Measurements from ENCODE around the gene EFCAB11. TPM values are rescaled to one million over a fixed set of nuclear protein-coding genes. Genes with fewer than 3 reads are reported as not detected.

EFCAB11 gene
- total RNA-seq, result 1 to 10 TPM; 1.1 to 1.9 TPM
- 0.58 to 1.1 reads per million in 2 donors for total RNA-seq

- no peaks in the 10 kb centered on the region for H3K27me3 Mint-ChIP-seq
Observed at GRCh38 chr14:89954070-89955021, at the start of gene EFCAB11. Gene EFCAB11 (minus strand): TSS chr14:89954730. CDS start chr14:89954660, 70 bp downstream.

GRCh38 chr14:90003526-90004307, 49.2 kb upstream of the EFCAB11 start:
- no peak for ATAC-seq
- Mint-ChIP-seq H3K27me3 (no peaks in the 10 kb centered on the region), H3K27ac (peak overlapping the region; percentile 21), H3K4me1 (peaks cover 3% of the 10 kb centered on the region), H3K36me3 (ENCODE audit: low read depth) (peaks cover 9% of the 10 kb centered on the region), H3K4me3 (no peak overlapping the region)
- DNase-seq, result no peak
- no peaks in the 10 kb centered on the region for H3K9me3 ChIP-seq (ENCODE audit: control insufficient read depth, low read length, poor library complexity, severe bottlenecking)

More at GRCh38 chr14:89954070-89955021, at the start of gene EFCAB11:
- Mint-ChIP-seq H3K36me3 (ENCODE audit: low read depth) (peaks cover 2% of the 10 kb centered on the region), H3K4me3 (peak within 1 kb of the TSS; percentile 97), H3K4me1 (peaks cover 23% of the 10 kb centered on the region), H3K27ac (peak within 1 kb of the TSS; percentile 94)
- ATAC-seq, result peak; percentile 84
- DNase-seq, result peak; percentile 84 to 93 (median 90)
- H3K9me3 ChIP-seq (ENCODE audit: control insufficient read depth, low read length, poor library complexity, severe bottlenecking), result no peaks in the 10 kb centered on the region

GRCh38 chr14:90000935-90001334, 46.4 kb upstream of the EFCAB11 start:
- no peaks in the 10 kb centered on the region for H3K9me3 ChIP-seq (ENCODE audit: control insufficient read depth, low read length, poor library complexity, severe bottlenecking)
- Mint-ChIP-seq H3K27me3 (no peaks in the 10 kb centered on the region), H3K36me3 (ENCODE audit: low read depth) (peaks cover 13% of the 10 kb centered on the region), H3K4me3 (no peak overlapping the region), H3K4me1 (peaks cover 5% of the 10 kb centered on the region), H3K27ac (no peak overlapping the region)
- ATAC-seq (no peak), DNase-seq (no peak)

- DNase-seq (no peak), ATAC-seq (no peak)
- Mint-ChIP-seq H3K27me3 (no peaks in the 10 kb centered on the region), H3K36me3 (ENCODE audit: low read depth) (peaks cover 21% of the 10 kb centered on the region), H3K27ac (no peak overlapping the region), H3K4me1 (peaks cover 2% of the 10 kb centered on the region), H3K4me3 (no peak overlapping the region)
- no peaks in the 10 kb centered on the region for H3K9me3 ChIP-seq (ENCODE audit: control insufficient read depth, low read length, poor library complexity, severe bottlenecking)
Observed at GRCh38 chr14:89996963-89997362, 42.4 kb upstream of the EFCAB11 start.

GRCh38 chr14:89992273-89992672, 37.7 kb upstream of the EFCAB11 start:
- ATAC-seq (no peak), DNase-seq (no peak)
- no peaks in the 10 kb centered on the region for H3K27me3 Mint-ChIP-seq
- no peaks in the 10 kb centered on the region for H3K9me3 ChIP-seq (ENCODE audit: control insufficient read depth, low read length, poor library complexity, severe bottlenecking)
- H3K27ac Mint-ChIP-seq, result no peak overlapping the region
- H3K4me3 Mint-ChIP-seq, result no peak overlapping the region
- H3K4me1 Mint-ChIP-seq, result peaks cover 2% of the 10 kb centered on the region
- H3K36me3 Mint-ChIP-seq (ENCODE audit: low read depth), result peaks cover 18% of the 10 kb centered on the region

GRCh38 chr14:89990623-89991275, 36.2 kb upstream of the EFCAB11 start:
- H3K4me1 Mint-ChIP-seq, result no peaks in the 10 kb centered on the region
- DNase-seq, result no peak
- H3K4me3 Mint-ChIP-seq, result no peak overlapping the region
- no peak overlapping the region for H3K27ac Mint-ChIP-seq
- no peaks in the 10 kb centered on the region for H3K27me3 Mint-ChIP-seq
- H3K36me3 Mint-ChIP-seq (ENCODE audit: low read depth), result peaks cover 10% of the 10 kb centered on the region
- ATAC-seq, result no peak
- no peaks in the 10 kb centered on the region for H3K9me3 ChIP-seq (ENCODE audit: control insufficient read depth, low read length, poor library complexity, severe bottlenecking)

- Mint-ChIP-seq H3K36me3 (ENCODE audit: low read depth) (peaks cover 8% of the 10 kb centered on the region), H3K27ac (no peak overlapping the region)
- no peak for ATAC-seq
Observed at GRCh38 chr14:89990218-89990617, 35.7 kb upstream of the EFCAB11 start.

GRCh38 chr14:89988787-89989186, 34.3 kb upstream of the EFCAB11 start:
- Mint-ChIP-seq H3K27me3 (no peaks in the 10 kb centered on the region), H3K36me3 (ENCODE audit: low read depth) (peaks cover 7% of the 10 kb centered on the region), H3K4me1 (no peaks in the 10 kb centered on the region), H3K27ac (no peak overlapping the region), H3K4me3 (no peak overlapping the region)
- no peak for ATAC-seq
- H3K9me3 ChIP-seq (ENCODE audit: control insufficient read depth, low read length, poor library complexity, severe bottlenecking), result no peaks in the 10 kb centered on the region
- no peak for DNase-seq

More at GRCh38 chr14:89990218-89990617, 35.7 kb upstream of the EFCAB11 start:
- Mint-ChIP-seq H3K4me3 (no peak overlapping the region), H3K27me3 (no peaks in the 10 kb centered on the region), H3K4me1 (no peaks in the 10 kb centered on the region)
- no peaks in the 10 kb centered on the region for H3K9me3 ChIP-seq (ENCODE audit: control insufficient read depth, low read length, poor library complexity, severe bottlenecking)
- DNase-seq, result no peak

- H3K4me1 Mint-ChIP-seq, result no peaks in the 10 kb centered on the region
- no peaks in the 10 kb centered on the region for H3K9me3 ChIP-seq (ENCODE audit: control insufficient read depth, low read length, poor library complexity, severe bottlenecking)
- no peak overlapping the region for H3K4me3 Mint-ChIP-seq
- H3K27ac Mint-ChIP-seq, result no peak overlapping the region
- DNase-seq, result no peak
- H3K36me3 Mint-ChIP-seq (ENCODE audit: low read depth), result peaks cover 3% of the 10 kb centered on the region
- no peaks in the 10 kb centered on the region for H3K27me3 Mint-ChIP-seq
- no peak for ATAC-seq
Observed at GRCh38 chr14:89987161-89987475, 32.6 kb upstream of the EFCAB11 start.

- H3K4me3 Mint-ChIP-seq, result no peak overlapping the region
- no peak overlapping the region for H3K27ac Mint-ChIP-seq
- DNase-seq (no peak), ATAC-seq (no peak)
- no peaks in the 10 kb centered on the region for H3K27me3 Mint-ChIP-seq
- no peaks in the 10 kb centered on the region for H3K9me3 ChIP-seq (ENCODE audit: control insufficient read depth, low read length, poor library complexity, severe bottlenecking)
- peaks cover 4% of the 10 kb centered on the region for H3K36me3 Mint-ChIP-seq (ENCODE audit: low read depth)
- H3K4me1 Mint-ChIP-seq, result no peaks in the 10 kb centered on the region
Observed at GRCh38 chr14:89986462-89987160, 32.1 kb upstream of the EFCAB11 start.

GRCh38 chr14:89983375-89983774, 28.8 kb upstream of the EFCAB11 start:
- no peak overlapping the region for H3K27ac Mint-ChIP-seq
- H3K9me3 ChIP-seq (ENCODE audit: control insufficient read depth, low read length, poor library complexity, severe bottlenecking), result no peaks in the 10 kb centered on the region
- no peaks in the 10 kb centered on the region for H3K27me3 Mint-ChIP-seq
- peaks cover 2% of the 10 kb centered on the region for H3K4me1 Mint-ChIP-seq
- ATAC-seq (no peak), DNase-seq (no peak)
- H3K4me3 Mint-ChIP-seq, result no peak overlapping the region
- peaks cover 10% of the 10 kb centered on the region for H3K36me3 Mint-ChIP-seq (ENCODE audit: low read depth)

- Mint-ChIP-seq H3K4me3 (no peak overlapping the region), H3K27me3 (no peaks in the 10 kb centered on the region), H3K36me3 (ENCODE audit: low read depth) (peaks cover 9% of the 10 kb centered on the region), H3K27ac (no peak overlapping the region), H3K4me1 (peaks cover 4% of the 10 kb centered on the region)
- no peak for DNase-seq
- no peaks in the 10 kb centered on the region for H3K9me3 ChIP-seq (ENCODE audit: control insufficient read depth, low read length, poor library complexity, severe bottlenecking)
- no peak for ATAC-seq
Observed at GRCh38 chr14:89978656-89979055, 24.1 kb upstream of the EFCAB11 start.

Data from T-helper 17 cell (primary cell).